Measurements from ENCODE around the gene PDE4D.
"Not testable (repeated sequence)": the region's sequence is repeated elsewhere in the genome, so short reads cannot be mapped to it uniquely, and the experiment has no call there.

Gene PDE4D

GRCh38 chr5:59607138-59607765, 286.3 kb downstream of the PDE4D start:
- no peak for DNase-seq (ENCODE audit: low read depth)

GRCh38 chr5:59605915-59606314, 287.6 kb downstream of the PDE4D start:
- DNase-seq (ENCODE audit: low read depth) = no peak

- no peak for DNase-seq (ENCODE audit: low read depth)
Measured at GRCh38 chr5:59604111-59604510, 289.4 kb downstream of the PDE4D start.

GRCh38 chr5:59600998-59601397, 292.5 kb downstream of the PDE4D start:
- DNase-seq (ENCODE audit: low read depth) = no peak

GRCh38 chr5:59600153-59600552, 293.4 kb downstream of the PDE4D start:
- no peak for DNase-seq (ENCODE audit: low read depth)

GRCh38 chr5:59599729-59600128, 293.8 kb downstream of the PDE4D start:
- DNase-seq (ENCODE audit: low read depth) = no peak

GRCh38 chr5:59598547-59598874, 295.0 kb downstream of the PDE4D start:
- no peak for DNase-seq (ENCODE audit: low read depth)

GRCh38 chr5:59597690-59598546, 295.6 kb downstream of the PDE4D start:
- no peak for DNase-seq (ENCODE audit: low read depth)

GRCh38 chr5:59596586-59597350, 296.8 kb downstream of the PDE4D start:
- DNase-seq (ENCODE audit: low read depth) = no peak

GRCh38 chr5:59594118-59594517, 299.4 kb downstream of the PDE4D start:
- DNase-seq (ENCODE audit: low read depth) = not testable (repeated sequence)

GRCh38 chr5:59593439-59594007, 300.0 kb downstream of the PDE4D start:
- no peak for DNase-seq (ENCODE audit: low read depth)

GRCh38 chr5:59592101-59592500, 301.4 kb downstream of the PDE4D start:
- DNase-seq (ENCODE audit: low read depth) = no peak

GRCh38 chr5:59591162-59591561, 302.4 kb downstream of the PDE4D start:
- no peak for DNase-seq (ENCODE audit: low read depth)

GRCh38 chr5:59588922-59589321, 304.6 kb downstream of the PDE4D start:
- no peak for DNase-seq (ENCODE audit: low read depth)

GRCh38 chr5:59587489-59588337, 305.8 kb downstream of the PDE4D start:
- no peak for DNase-seq (ENCODE audit: low read depth)

- DNase-seq (ENCODE audit: low read depth) = no peak
Measured at GRCh38 chr5:59586841-59587240, 306.7 kb downstream of the PDE4D start.

GRCh38 chr5:59584858-59585846, 308.4 kb downstream of the PDE4D start:
- DNase-seq (ENCODE audit: low read depth) = no peak

- no peak for DNase-seq (ENCODE audit: low read depth)
Measured at GRCh38 chr5:59583810-59584562, 309.5 kb downstream of the PDE4D start.

- DNase-seq (ENCODE audit: low read depth) = no peak
Measured at GRCh38 chr5:59583151-59583809, 310.2 kb downstream of the PDE4D start.

Measured in T follicular helper cell (primary cell).